Adrenal gland (tissue), 12 donors: ENCODE results near the gene DOCK4. TPM values are rescaled to one million over a fixed set of nuclear protein-coding genes. Genes with fewer than 3 reads are reported as not detected.

Experiments
- DNase-seq, 7 donors: peaks; one replicate each; pipeline ENCODE4 v3.0.0-alpha.2; 2019 to 2020
- H3K27ac ChIP-seq, 5 donors: fragments of 200-600 bp; sonication (generic) in 4 of 5; 1 replicate in 3 of 5; 2 replicates in 2 of 5; pipeline versions ENCODE4 v1.5.1 to v1.8.0; 2016 to 2020; ENCODE audit warnings: mild to moderate bottlenecking in 1 of 5
- H3K27me3 ChIP-seq: fragments of 200-600 bp; 2 replicates; pipeline ENCODE4 v1.8.0; 2021
- H3K36me3 ChIP-seq, 2 donors: fragments of 200-600 bp; replicated peaks in 1 of 2; 1 replicate in 1 of 2; 2 replicates in 1 of 2; pipeline versions ENCODE4 v1.5.1 to v1.8.0; 2018 to 2022
- H3K4me1 ChIP-seq, 2 donors: fragments of 200-600 bp; replicated peaks in 1 of 2; 1 replicate in 1 of 2; 2 replicates in 1 of 2; pipeline versions ENCODE4 v1.5.1 to v1.8.0; 2018 to 2021
- H3K4me3 ChIP-seq, 4 donors: fragments of 200-600 bp; sonication (generic) in 3 of 4; one replicate each; pipeline ENCODE4 v1.5.1; 2016 to 2018
- H3K9me3 ChIP-seq, 3 donors: fragments of 200-600 bp; sonication (generic) in 1 of 3; replicated peaks in 1 of 3; 1 replicate in 2 of 3; 2 replicates in 1 of 3; pipeline versions ENCODE4 v1.5.1 to v1.8.0; 2016 to 2021
- CTCF ChIP-seq, 6 experiments: fragments of 450-650 bp in 4 of 6; fragments of 200-600 bp in 2 of 6; sonication (generic) in 1 of 6; IDR thresholded peaks; 1 replicate in 5 of 6; 2 replicates in 1 of 6; pipeline versions ENCODE4 v1.5.1 to v1.8.0; 2016 to 2021; ENCODE audit warnings: antibody characterized with exemption in 6 of 6, mild to moderate bottlenecking in 2 of 6, moderate library complexity in 1 of 6
- POLR2A ChIP-seq, 2 donors: fragments of 450-650 bp; IDR thresholded peaks; one replicate each; pipeline ENCODE4 v1.6.1; 2017; ENCODE audit warnings: antibody characterized with exemption in 2 of 2, mild to moderate bottlenecking in 2 of 2, moderate library complexity in 1 of 2
- WGBS, 4 donors: extraction: QIAGEN DNeasy Blood & Tissue Kit in 2 of 4; methylation state at CpG; one replicate each; pipeline versions ENCODE4 v1.1.5 to v1.1.7; 2013 to 2017; 5-methylcytosine and 5-hydroxymethylcytosine counted together
- intact Hi-C, 2 donors: fragments of 100-400 bp; cut with DNase I; formaldehyde crosslinking; loops; one replicate each; pipeline versions ENCODE4 v1.14.1 to v1.15.0; 2022 to 2023
- polyA plus RNA-seq, 3 donors: library from polyadenylated mRNA; stranded (reverse); fragments of 200-250 nt in 2 of 3; fragments of 350-450 nt in 1 of 3; fragmentation: Illumina TruSeq in 1 of 3; extraction: RNeasy Lipid Tissue Mini Kit (QIAGEN cat#74804) in 1 of 3; gene quantifications; one replicate each; pipeline ENCODE4 v1.2.3, GENCODE V29; 2013 to 2014
- total RNA-seq, 9 donors: library from RNA; depleted of rRNA in 4 of 9; stranded (reverse); fragments of >200 nt in 4 of 9; fragments of 120-200 nt in 1 of 9; fragmentation: NEBNext Ultra II Directional in 1 of 9; extraction: Animal tissue kit (Norgen Biotek cat#: 25700) in 1 of 9; gene quantifications; one replicate each; pipeline versions ENCODE4 v1.1.0 to v1.2.4, GENCODE V29; 2013 to 2023
- donor health status: healthy with polysubstance abuse.
- donor health status: Bipolar disorder and iron deficiency.
- donor health status: DM: yes; HTN: yes; CAD: no.
- donor health status: DM: no; HTN: no; CAD: no.
- donor health status: DM: no; HTN: no; CAD: no.
- donor health status: DM: yes; HTN: yes; CAD: no.

Gene DOCK4
- total and polyA plus RNA-seq, 12 donors: 6.2 to 37.6 (median 21.1) TPM

GRCh38 chr7:111929264-111929663 lies 276.9 kb downstream of the DOCK4 start:
- TF ChIP-seq CTCF (IDR thresholded peaks at IDR 0.05) (peak in 1 of 6 experiments; percentile 27), POLR2A (IDR thresholded peaks at IDR 0.05) (no peak)
- no peaks in the 10 kb centered on the region for H3K27me3 ChIP-seq
- H3K9me3 ChIP-seq: no peaks in the 10 kb centered on the region
- H3K4me3 ChIP-seq: no peak overlapping the region
- no peaks in the 10 kb centered on the region for H3K36me3 ChIP-seq
- H3K27ac ChIP-seq: no peak overlapping the region
- no peaks in the 10 kb centered on the region for H3K4me1 ChIP-seq
- no peak for DNase-seq
- intact Hi-C loops: no loop called here

GRCh38 chr7:111927353-111928019 lies 278.7 kb downstream of the DOCK4 start:
- intact Hi-C loops: no loop called here
- no peak for TF ChIP-seq POLR2A (IDR thresholded peaks at IDR 0.05)
- no peak for TF ChIP-seq CTCF (IDR thresholded peaks at IDR 0.05)
- H3K4me3 ChIP-seq: no peak overlapping the region
- no peaks in the 10 kb centered on the region for H3K36me3 ChIP-seq
- H3K4me1 ChIP-seq: no peaks in the 10 kb centered on the region
- H3K27ac ChIP-seq: no peak overlapping the region
- no peak for DNase-seq
- 89 to 93% (median 91%) methylated on average over 4 of the region's 4 CpGs for WGBS, 4 donors
- no peaks in the 10 kb centered on the region for H3K27me3 ChIP-seq
- no peaks in the 10 kb centered on the region for H3K9me3 ChIP-seq

GRCh38 chr7:111920329-111920728 lies 285.9 kb downstream of the DOCK4 start:
- H3K27ac ChIP-seq: no peak overlapping the region
- TF ChIP-seq CTCF (IDR thresholded peaks at IDR 0.05): no peak
- no peak for TF ChIP-seq POLR2A (IDR thresholded peaks at IDR 0.05)
- no peaks in the 10 kb centered on the region for H3K27me3 ChIP-seq
- intact Hi-C loops: no loop called here
- no peak for DNase-seq
- H3K9me3 ChIP-seq: no peaks in the 10 kb centered on the region
- no peaks in the 10 kb centered on the region for H3K4me1 ChIP-seq
- no peak overlapping the region for H3K4me3 ChIP-seq
- 82 to 91% (median 84%) methylated on average over 1 of the region's 1 CpG for whole genome bisulfite sequencing, 4 donors
- H3K36me3 ChIP-seq: no peaks in the 10 kb centered on the region

- no peak for TF ChIP-seq POLR2A (IDR thresholded peaks at IDR 0.05)
- 80 to 90% (median 83%) methylated on average over 5 of the region's 5 CpGs for WGBS, 4 donors
- Histone ChIP-seq H3K27ac (no peak overlapping the region), H3K4me1 (no peaks in the 10 kb centered on the region), H3K27me3 (no peaks in the 10 kb centered on the region), H3K4me3 (no peak overlapping the region), H3K9me3 (no peaks in the 10 kb centered on the region), H3K36me3 (no peaks in the 10 kb centered on the region)
- intact Hi-C loops: no loop called here
- DNase-seq: no peak
Observed at GRCh38 chr7:111919631-111920179, 286.5 kb downstream of the DOCK4 start.

- no peak overlapping the region for H3K4me3 ChIP-seq
- WGBS, 4 donors: 86 to 91% (median 89%) methylated on average over 2 of the region's 2 CpGs
- H3K27ac ChIP-seq: no peak overlapping the region
- TF ChIP-seq CTCF (IDR thresholded peaks at IDR 0.05) (no peak), POLR2A (IDR thresholded peaks at IDR 0.05) (no peak)
- H3K4me1 ChIP-seq: no peaks in the 10 kb centered on the region
- no peaks in the 10 kb centered on the region for H3K27me3 ChIP-seq
- intact Hi-C loops: no loop called here
- H3K36me3 ChIP-seq: no peaks in the 10 kb centered on the region
- no peaks in the 10 kb centered on the region for H3K9me3 ChIP-seq
- no peak for DNase-seq
Observed at GRCh38 chr7:111919164-111919563, 287.0 kb downstream of the DOCK4 start.
